ENCODE results near the gene DMWD. TPM values are rescaled to one million over a fixed set of nuclear protein-coding genes. Genes with fewer than 3 reads are reported as not detected.

DMWD gene
- total and polyA plus RNA-seq, 4 experiments from 2014 or later = 6.9 to 52.6 (median 30.5) TPM

DNA sequence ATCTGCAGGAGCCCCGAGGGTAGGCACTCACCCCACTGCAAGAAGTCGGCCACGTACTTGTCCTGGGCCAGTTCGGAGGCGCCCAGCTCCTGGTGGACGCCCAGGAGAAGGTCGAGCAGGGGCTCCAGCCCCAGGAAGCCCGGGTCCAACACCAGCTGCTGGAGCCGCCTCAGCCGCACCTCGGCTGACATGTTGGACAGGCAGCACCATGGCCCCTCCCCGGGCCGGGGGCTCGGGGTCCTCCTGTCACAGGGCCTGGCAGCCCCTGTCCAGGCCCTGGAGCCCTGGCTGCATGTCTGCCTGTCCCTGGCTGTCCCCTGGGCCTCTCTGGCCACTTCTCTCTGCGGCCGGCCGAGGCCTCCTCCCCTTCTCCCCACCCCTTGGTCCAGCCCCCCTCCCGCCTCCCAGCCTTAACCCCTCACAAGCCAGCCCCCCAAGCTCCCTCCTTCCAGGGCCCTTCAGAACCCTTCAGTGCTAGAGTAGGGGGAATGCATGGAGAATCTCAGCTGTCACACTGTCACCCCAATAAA, 10.4 kb downstream of the DMWD start, which contains the start of gene DMPK:
DMPK (minus strand) TSS at position 329 of the 530 bp plus-strand sequence; CDS start at position 191, 138 bp downstream.
- Mint-ChIP-seq H3K9me3 (no peaks in the 10 kb centered on the region), H3K27me3 (peaks cover 4 to 14% of the 10 kb centered on the region in 2 donors), H3K36me3 (peaks cover 13 to 15% of the 10 kb centered on the region in 2 donors), H3K4me1 (peaks cover 12 to 26% (median 18%) of the 10 kb centered on the region in 4 donors), H3K27ac (no peak within 1 kb of the TSS), H3K4me3 (no peak within 1 kb of the TSS)
- ChIA-PET POLR2A (ENCODE audit: partially characterized antibody) (interaction anchor here (0.7 to 1.3 kb wide), 6 partner anchors 10 to 17 kb away, joined by 3 to 6 read pairs (median 3); partner anchors contain the start of genes DMWD and SIX5), CTCF (ENCODE audit: partially characterized antibody) (interaction anchor here (0.6 to 2.6 kb wide), 3 partner anchors 13 to 1840 kb away, joined by 3 to 13 read pairs (median 3); partner anchors contain the start of gene SIX5)
- intact Hi-C loops (cut with micrococcal nuclease) = no loop called here
- Histone ChIP-seq H3K4me3 (ENCODE audit: low read length in 2 of 2) (no peak within 1 kb of the TSS), H3K9me3 (ENCODE audit: control insufficient read depth in 1 of 2, low read length in 2 of 2) (no peaks in the 10 kb centered on the region), H3K27me3 (ENCODE audit: insufficient read depth, low read length) (peaks cover 13% of the 10 kb centered on the region), H3K36me3 (ENCODE audit: insufficient read depth, low read length) (peaks cover 4% of the 10 kb centered on the region), H3K4me1 (ENCODE audit: insufficient read depth, low read length) (peaks cover 20% of the 10 kb centered on the region), H3K27ac (ENCODE audit: low read depth, low read length) (no peak within 1 kb of the TSS)
- no peak for DNase-seq

DNA sequence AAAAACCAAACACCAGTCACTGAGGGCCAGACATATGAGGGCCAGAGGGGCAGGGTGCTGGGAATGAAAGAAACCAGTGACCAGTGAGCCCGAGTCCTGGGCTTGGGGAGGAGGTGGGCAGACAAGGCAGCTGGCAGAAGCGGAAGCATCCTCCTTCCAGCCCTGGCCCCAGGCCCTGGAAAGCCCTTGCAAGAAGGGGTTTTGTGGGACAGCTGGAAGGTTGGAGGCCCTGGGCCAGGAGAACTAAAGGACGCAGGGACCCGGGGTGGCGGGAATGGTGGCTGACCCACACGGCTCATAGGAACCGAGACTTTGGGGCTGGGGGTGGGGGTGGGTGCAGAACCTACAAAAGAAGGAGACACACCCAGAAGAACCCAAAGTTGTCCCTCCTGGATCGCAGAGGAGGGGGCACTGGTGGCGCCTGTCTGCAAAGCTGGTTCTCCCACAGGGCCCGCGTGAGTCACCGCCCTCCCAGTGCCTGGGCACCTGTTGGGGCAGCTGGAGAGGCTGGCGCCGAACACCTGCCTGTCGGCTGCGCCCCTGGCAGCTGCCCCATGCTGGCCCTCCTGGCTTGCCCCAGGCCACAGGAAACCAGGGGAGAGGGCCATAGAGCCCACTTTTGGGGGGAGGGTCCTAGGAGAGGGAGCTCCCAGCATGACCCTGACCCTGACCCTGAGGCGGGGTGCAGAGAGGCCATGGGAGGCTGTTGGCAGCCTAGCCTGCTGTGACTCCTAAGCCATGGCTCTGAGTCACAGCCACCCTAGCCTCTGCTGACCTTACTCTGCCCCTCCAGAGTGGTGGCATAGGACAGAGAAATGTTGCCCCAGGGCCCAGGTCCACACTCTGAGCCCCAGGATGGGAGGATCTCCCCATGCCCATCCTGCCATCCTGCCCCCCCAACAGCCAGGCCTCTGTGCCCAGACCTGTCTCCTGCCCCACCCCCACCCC, 11.2 kb downstream of the DMWD start:
- H3K4me3 Mint-ChIP-seq = no peak overlapping the region
- Histone ChIP-seq H3K27me3 (ENCODE audit: insufficient read depth, low read length) (peaks cover 13% of the 10 kb centered on the region), H3K4me3 (ENCODE audit: low read length in 2 of 2) (no peak overlapping the region), H3K4me1 (ENCODE audit: insufficient read depth, low read length) (peaks cover 20% of the 10 kb centered on the region), H3K9me3 (ENCODE audit: control insufficient read depth in 1 of 2, low read length in 2 of 2) (no peaks in the 10 kb centered on the region), H3K36me3 (ENCODE audit: insufficient read depth, low read length) (no peaks in the 10 kb centered on the region), H3K27ac (ENCODE audit: low read depth, low read length) (no peak overlapping the region)
- CTCF ChIA-PET (ENCODE audit: partially characterized antibody) = interaction anchor here (2.6 kb wide), 1 partner anchor 12 kb away, joined by 13 read pairs; the partner anchor contains the start of gene SIX5
- DNase-seq = no peak
- peaks cover 12 to 26% (median 18%) of the 10 kb centered on the region in 4 donors for H3K4me1 Mint-ChIP-seq
- no peak overlapping the region for H3K27ac Mint-ChIP-seq
- peaks cover 10% of the 10 kb centered on the region in 2 donors for H3K36me3 Mint-ChIP-seq
- no peaks in the 10 kb centered on the region for H3K9me3 Mint-ChIP-seq
- intact Hi-C loops (cut with micrococcal nuclease) = no loop called here
- POLR2A ChIA-PET (ENCODE audit: partially characterized antibody) = interaction anchor here (0.8 to 1.3 kb wide), 4 partner anchors 9 to 12 kb away, joined by 3 to 4 read pairs (median 3); partner anchors contain the start of genes DMWD and SIX5
- H3K27me3 Mint-ChIP-seq = peaks cover 4 to 14% of the 10 kb centered on the region in 2 donors

DNA sequence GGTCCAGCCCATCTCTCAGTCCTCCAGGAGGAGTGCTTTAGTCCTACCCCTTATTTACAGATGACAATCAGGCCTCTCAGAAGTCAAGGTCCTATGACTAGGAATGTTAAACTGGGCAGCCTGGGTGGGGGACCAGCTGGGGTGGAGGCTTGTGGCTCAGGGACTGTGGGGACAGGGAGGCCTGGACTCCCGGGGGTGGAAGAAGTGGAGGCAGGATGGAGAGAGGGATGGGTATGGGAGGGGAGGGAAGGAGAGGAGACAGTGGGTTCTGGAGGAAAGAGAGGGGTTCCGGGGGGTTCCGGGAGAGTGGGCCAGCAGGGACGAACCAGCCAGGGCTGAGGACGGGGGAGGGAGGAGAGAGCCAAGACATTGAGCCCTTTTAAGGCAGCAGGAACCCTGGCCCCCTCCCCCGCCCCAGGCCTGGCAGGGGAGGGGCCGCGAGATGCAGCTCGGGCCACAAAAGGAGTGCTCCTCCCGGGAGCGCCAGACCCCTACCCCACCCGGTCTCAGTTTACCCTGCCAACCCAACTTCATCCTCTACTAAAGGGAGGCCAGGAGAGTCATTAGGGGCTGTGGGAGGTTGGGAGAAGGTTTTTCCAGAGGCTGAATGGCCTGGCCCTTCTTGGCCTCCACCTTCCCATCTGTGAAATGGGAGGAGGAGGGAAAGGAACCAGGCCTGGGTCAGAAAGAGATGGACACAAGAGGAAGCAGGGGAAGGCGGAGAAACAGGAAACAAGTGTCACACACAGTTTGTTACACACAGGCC, 12.0 kb downstream of the DMWD start:
- Histone ChIP-seq H3K9me3 (ENCODE audit: control insufficient read depth in 1 of 2, low read length in 2 of 2) (no peaks in the 10 kb centered on the region), H3K4me1 (ENCODE audit: insufficient read depth, low read length) (peaks cover 20% of the 10 kb centered on the region), H3K27ac (ENCODE audit: low read depth, low read length) (no peak overlapping the region), H3K4me3 (ENCODE audit: low read length in 2 of 2) (no peak overlapping the region), H3K27me3 (ENCODE audit: insufficient read depth, low read length) (peaks cover 13% of the 10 kb centered on the region), H3K36me3 (ENCODE audit: insufficient read depth, low read length) (no peaks in the 10 kb centered on the region)
- Mint-ChIP-seq H3K9me3 (no peaks in the 10 kb centered on the region), H3K27ac (no peak overlapping the region), H3K36me3 (peaks cover 7% of the 10 kb centered on the region in 2 donors), H3K27me3 (peaks cover 4 to 14% of the 10 kb centered on the region in 2 donors), H3K4me3 (no peak overlapping the region), H3K4me1 (peaks cover 12 to 26% (median 18%) of the 10 kb centered on the region in 4 donors)
- CTCF ChIA-PET (ENCODE audit: partially characterized antibody) = interaction anchor here (2.5 kb wide), 2 partner anchors 10 to 19 kb away, joined by 14 to 28 read pairs; partner anchors contain the start of gene SIX5
- intact Hi-C loops (cut with micrococcal nuclease) = no loop called here
- DNase-seq = no peak
- POLR2A ChIA-PET (ENCODE audit: partially characterized antibody) = interaction anchor here (0.8 to 2.0 kb wide), 4 partner anchors 10 to 18 kb away, joined by 3 to 23 read pairs (median 4); partner anchors contain the start of gene SIX5

DNA sequence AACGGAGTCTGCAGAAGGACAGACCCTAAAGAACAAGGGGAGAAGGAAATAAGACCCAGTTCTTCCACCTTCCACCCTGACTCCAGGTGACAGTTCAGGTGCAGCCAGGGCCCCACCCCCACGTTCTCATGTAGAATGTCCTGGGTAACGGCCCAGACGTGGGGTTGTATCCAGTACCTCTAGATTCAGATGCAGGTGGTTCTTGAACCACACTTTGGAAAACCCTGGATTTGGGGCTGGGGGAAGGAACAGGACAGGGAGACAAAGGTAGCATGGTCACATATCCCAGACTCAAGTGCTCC, 12.5 kb downstream of the DMWD start:
- no peak overlapping the region for H3K27ac ChIP-seq (ENCODE audit: low read depth, low read length)
- no peaks in the 10 kb centered on the region for H3K9me3 Mint-ChIP-seq
- no peak for DNase-seq
- ChIA-PET POLR2A (ENCODE audit: partially characterized antibody) (interaction anchor here (0.9 to 2.0 kb wide), 2 partner anchors 10 to 19 kb away, joined by 3 to 23 read pairs; partner anchors contain the start of gene SIX5), CTCF (ENCODE audit: partially characterized antibody) (interaction anchor here (2.5 kb wide), 2 partner anchors 10 to 20 kb away, joined by 14 to 28 read pairs; partner anchors contain the start of gene SIX5)
- H3K27me3 ChIP-seq (ENCODE audit: insufficient read depth, low read length) = peaks cover 13% of the 10 kb centered on the region
- H3K36me3 ChIP-seq (ENCODE audit: insufficient read depth, low read length) = no peaks in the 10 kb centered on the region
- H3K36me3 Mint-ChIP-seq = peaks cover 7% of the 10 kb centered on the region in 2 donors
- H3K4me3 Mint-ChIP-seq = peak overlapping the region in 1 of 8 donors; percentile 85
- H3K27me3 Mint-ChIP-seq = peaks cover 4 to 14% of the 10 kb centered on the region in 2 donors
- no peak overlapping the region for H3K4me3 ChIP-seq (ENCODE audit: low read length in 2 of 2)
- peaks cover 12 to 26% (median 18%) of the 10 kb centered on the region in 4 donors for H3K4me1 Mint-ChIP-seq
- intact Hi-C loops (cut with micrococcal nuclease) = no loop called here
- peaks cover 20% of the 10 kb centered on the region for H3K4me1 ChIP-seq (ENCODE audit: insufficient read depth, low read length)
- H3K27ac Mint-ChIP-seq = peak overlapping the region in 2 of 7 donors; percentile 35 to 47
- H3K9me3 ChIP-seq (ENCODE audit: control insufficient read depth in 1 of 2, low read length in 2 of 2) = no peaks in the 10 kb centered on the region

DNA sequence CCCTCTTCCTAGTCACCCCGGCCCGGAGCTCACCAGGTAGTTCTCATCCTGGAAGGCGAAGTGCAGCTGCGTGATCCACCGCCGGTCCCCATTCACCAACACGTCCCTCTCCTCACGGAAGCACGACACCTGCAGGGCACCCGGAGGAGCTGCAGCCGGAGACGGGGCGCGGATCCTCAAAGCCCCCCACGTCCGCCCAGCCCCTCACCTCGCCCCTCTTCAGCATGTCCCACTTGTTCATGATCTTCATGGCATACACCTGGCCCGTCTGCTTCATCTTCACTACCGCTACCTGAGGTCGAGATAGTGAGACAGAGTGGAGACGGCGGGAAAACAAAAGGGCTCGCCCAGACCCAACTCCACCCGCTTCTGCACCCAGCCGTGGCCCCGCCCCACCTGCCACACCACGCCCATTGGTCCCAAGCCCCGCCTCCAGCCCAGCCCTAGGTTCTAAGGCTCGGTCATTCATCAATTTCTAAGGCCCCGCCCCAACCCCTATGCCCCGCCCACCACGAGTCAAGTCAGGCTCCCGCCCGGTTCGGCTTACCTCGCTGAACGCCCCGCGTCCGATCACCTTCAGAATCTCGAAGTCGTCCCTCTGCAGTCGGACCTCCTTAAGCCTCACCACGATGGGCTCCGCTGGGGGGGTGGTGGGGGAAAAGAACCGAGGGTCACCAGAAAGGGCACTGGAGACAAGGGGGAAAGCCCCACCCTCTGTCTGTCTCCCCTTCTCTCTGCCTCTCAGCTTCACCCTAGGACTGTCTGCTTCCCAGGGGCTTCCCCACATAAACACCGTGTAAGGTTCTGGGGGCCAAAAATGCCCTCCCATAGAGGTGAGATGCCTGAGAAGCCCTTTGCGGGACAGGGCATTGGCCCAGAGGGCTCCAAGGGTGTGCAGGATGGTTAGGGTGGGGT, 13.2 kb downstream of the DMWD start:
- peaks cover 4 to 14% of the 10 kb centered on the region in 2 donors for H3K27me3 Mint-ChIP-seq
- Histone ChIP-seq H3K4me3 (ENCODE audit: low read length in 2 of 2) (peak overlapping the region; percentile 42 to 52), H3K27me3 (ENCODE audit: insufficient read depth, low read length) (peaks cover 13% of the 10 kb centered on the region), H3K36me3 (ENCODE audit: insufficient read depth, low read length) (no peaks in the 10 kb centered on the region), H3K4me1 (ENCODE audit: insufficient read depth, low read length) (peaks cover 20% of the 10 kb centered on the region), H3K27ac (ENCODE audit: low read depth, low read length) (no peak overlapping the region), H3K9me3 (ENCODE audit: control insufficient read depth in 1 of 2, low read length in 2 of 2) (no peaks in the 10 kb centered on the region)
- DNase-seq = peak; percentile 60 to 87 (median 68)
- peak overlapping the region in 5 of 7 donors; percentile 44 to 88 (median 57) for H3K27ac Mint-ChIP-seq
- H3K4me1 Mint-ChIP-seq = peaks cover 12 to 26% (median 18%) of the 10 kb centered on the region in 4 donors
- ChIA-PET CTCF (ENCODE audit: partially characterized antibody) (interaction anchor here (0.8 to 2.5 kb wide), 8 partner anchors 9 to 123 kb away, joined by 3 to 28 read pairs (median 4); partner anchors contain the start of genes DMWD, MYPOP and SIX5), POLR2A (ENCODE audit: partially characterized antibody) (interaction anchor here (0.6 to 2.0 kb wide), 4 partner anchors 9 to 19 kb away, joined by 3 to 23 read pairs (median 4); partner anchors contain the start of gene SIX5)
- H3K36me3 Mint-ChIP-seq = peaks cover 7% of the 10 kb centered on the region in 2 donors
- H3K4me3 Mint-ChIP-seq = peak overlapping the region; percentile 36 to 88 (median 84)
- H3K9me3 Mint-ChIP-seq = no peaks in the 10 kb centered on the region
- intact Hi-C loops (cut with micrococcal nuclease) = loop anchor here (1.0 kb wide), 1 partner anchor 9 kb away; no protein-coding TSS in a partner anchor

Measured in CD4-positive, alpha-beta memory T cell (primary cell).